GM21381 (cell line): Measurements from ENCODE around the gene SLC34A3.

Experiments used
- ATAC-seq: cut with Tn5 transposase; IDR thresholded peaks from one replicate; pipeline ENCODE4 v1.9.1; 2021; ENCODE audit warnings: mild to moderate bottlenecking, moderate library complexity; ENCODE audit not compliant: unreplicated experiment

The SLC34A3 gene

GRCh38 chr9:137217276-137218211, 13.2 kb upstream of the SLC34A3 start:
- no peak for ATAC-seq

GRCh38 chr9:137218212-137218753, 12.4 kb upstream of the SLC34A3 start:
- ATAC-seq, result no peak

GRCh38 chr9:137218754-137219271, 11.9 kb upstream of the SLC34A3 start:
- no peak for ATAC-seq

- no peak for ATAC-seq
Measured at GRCh38 chr9:137219757-137220316, 10.9 kb upstream of the SLC34A3 start.

GRCh38 chr9:137220317-137221094, 10.2 kb upstream of the SLC34A3 start:
- no peak for ATAC-seq

- no peak for ATAC-seq
Measured at GRCh38 chr9:137221095-137221505, 9.6 kb upstream of the SLC34A3 start.

GRCh38 chr9:137221506-137222111, 9.1 kb upstream of the SLC34A3 start:
- no peak for ATAC-seq

GRCh38 chr9:137222190-137223077, 8.3 kb upstream of the SLC34A3 start, which contains the start of gene RNF208:
Gene RNF208 (minus strand): TSS chr9:137222240. CDS start chr9:137221212, 1,028 bp downstream.
- ATAC-seq, result no peak

GRCh38 chr9:137223078-137223970, 7.4 kb upstream of the SLC34A3 start:
- ATAC-seq, result peak; percentile 66

GRCh38 chr9:137224830-137225694, 5.6 kb upstream of the SLC34A3 start, which contains the start of gene CYSRT1:
Gene CYSRT1 (plus strand): TSS chr9:137225174. CDS start chr9:137225622, 448 bp downstream.
- no peak for ATAC-seq

GRCh38 chr9:137225699-137226331, 4.9 kb upstream of the SLC34A3 start:
- no peak for ATAC-seq

- ATAC-seq, result no peak
Measured at GRCh38 chr9:137226338-137227053, 4.2 kb upstream of the SLC34A3 start.

GRCh38 chr9:137227054-137227852, 3.4 kb upstream of the SLC34A3 start, which contains the start of gene RNF224:
Gene RNF224 (plus strand): TSS chr9:137227502. CDS start chr9:137228336, 834 bp downstream.
- ATAC-seq, result no peak

- no peak for ATAC-seq
Measured at GRCh38 chr9:137227853-137228505, 2.7 kb upstream of the SLC34A3 start.

GRCh38 chr9:137228506-137228967, 2.2 kb upstream of the SLC34A3 start:
- ATAC-seq, result no peak
